ENCODE data around the gene SUCLG2.

DNA sequence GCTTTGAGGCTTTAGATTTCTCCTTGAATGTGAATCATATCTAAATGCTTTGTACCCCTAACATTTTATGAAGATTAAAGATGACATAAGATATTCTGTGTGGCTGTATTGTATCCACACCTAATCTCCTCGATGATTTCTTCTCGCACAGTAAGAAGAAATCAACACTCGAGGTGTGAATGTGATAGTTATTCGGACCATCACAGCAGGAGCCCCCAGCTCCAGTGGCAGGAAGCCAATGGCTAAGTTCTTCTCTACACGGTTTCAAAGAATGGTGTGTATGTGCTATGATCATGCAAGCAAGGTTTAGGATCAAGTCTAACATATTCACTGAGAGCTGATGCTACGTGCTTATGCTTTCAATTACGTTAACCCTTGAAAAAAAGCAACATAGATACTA is 271.0 kb downstream of the SUCLG2 start:
- TF ChIP-seq EZH2 (IDR thresholded peaks at IDR 0.05; ENCODE audit: borderline replicate concordance, low read length), result no peak
- TF ChIP-seq, protein P1, sequence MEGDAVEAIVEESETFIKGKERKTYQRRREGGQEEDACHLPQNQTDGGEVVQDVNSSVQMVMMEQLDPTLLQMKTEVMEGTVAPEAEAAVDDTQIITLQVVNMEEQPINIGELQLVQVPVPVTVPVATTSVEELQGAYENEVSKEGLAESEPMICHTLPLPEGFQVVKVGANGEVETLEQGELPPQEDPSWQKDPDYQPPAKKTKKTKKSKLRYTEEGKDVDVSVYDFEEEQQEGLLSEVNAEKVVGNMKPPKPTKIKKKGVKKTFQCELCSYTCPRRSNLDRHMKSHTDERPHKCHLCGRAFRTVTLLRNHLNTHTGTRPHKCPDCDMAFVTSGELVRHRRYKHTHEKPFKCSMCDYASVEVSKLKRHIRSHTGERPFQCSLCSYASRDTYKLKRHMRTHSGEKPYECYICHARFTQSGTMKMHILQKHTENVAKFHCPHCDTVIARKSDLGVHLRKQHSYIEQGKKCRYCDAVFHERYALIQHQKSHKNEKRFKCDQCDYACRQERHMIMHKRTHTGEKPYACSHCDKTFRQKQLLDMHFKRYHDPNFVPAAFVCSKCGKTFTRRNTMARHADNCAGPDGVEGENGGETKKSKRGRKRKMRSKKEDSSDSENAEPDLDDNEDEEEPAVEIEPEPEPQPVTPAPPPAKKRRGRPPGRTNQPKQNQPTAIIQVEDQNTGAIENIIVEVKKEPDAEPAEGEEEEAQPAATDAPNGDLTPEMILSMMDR (IDR thresholded peaks at IDR 0.05; ENCODE audit: low read length), result no peak

All from OCI-LY1 (cell line).